Thoracic aorta (tissue), 2 donors: ENCODE measurements around the gene TULP3. TPM values are rescaled to one million over a fixed set of nuclear protein-coding genes. Genes with fewer than 3 reads are reported as not detected.

Experiments used
- ATAC-seq: fragments of 150-250 bp; one replicate; pipeline ENCODE4 v1.8.0; 2017; ENCODE audit warnings: low read depth; ENCODE audit not compliant: insufficient number of reproducible peaks, low FRiP score
- DNase-seq: peaks from one replicate; pipeline ENCODE4 v3.0.0-alpha.2; 2020; ENCODE audit warnings: low spot score
- H3K27ac ChIP-seq, 2 donors: fragments of 200-600 bp; sonication (generic); 1 replicate in 1 of 2; 2 replicates in 1 of 2; pipeline ENCODE4 v1.5.1; 2016; ENCODE audit warnings: mild to moderate bottlenecking in 2 of 2, moderate library complexity in 2 of 2
- H3K27me3 ChIP-seq: fragments of 200-600 bp; sonication (generic); replicated peaks from 2 replicates; pipeline ENCODE4 v1.6.0; 2016; ENCODE audit warnings: mild to moderate bottlenecking; ENCODE audit not compliant: insufficient read depth
- H3K36me3 ChIP-seq: fragments of 200-600 bp; sonication (generic); one replicate; pipeline ENCODE4 v1.5.1; 2016
- H3K4me1 ChIP-seq, 2 donors: fragments of 200-600 bp; sonication (generic); 1 replicate in 1 of 2; 2 replicates in 1 of 2; pipeline versions ENCODE4 v1.5.1 to v1.6.0; 2016; ENCODE audit warnings: low read depth in 2 of 2, mild to moderate bottlenecking in 1 of 2; ENCODE audit not compliant: control insufficient read depth in 1 of 2
- H3K4me3 ChIP-seq: fragments of 200-600 bp; sonication (generic); 2 replicates; pipeline ENCODE4 v1.5.1; 2016; ENCODE audit warnings: mild to moderate bottlenecking
- H3K9me3 ChIP-seq: fragments of 200-600 bp; sonication (generic); 2 replicates; pipeline ENCODE4 v1.5.1; 2016
- total RNA-seq, 2 donors: library from RNA; depleted of rRNA; stranded (reverse); fragments of >200 nt; gene quantifications; one replicate each; pipeline versions ENCODE4 v1.1.0 to v1.2.3, GENCODE V29; 2016
- TF ChIP-seq, protein P1 (sequence below): fragments of 200-600 bp; sonication (generic); IDR thresholded peaks from one replicate; pipeline ENCODE4 v1.5.1; 2019; ENCODE audit warnings: antibody characterized with exemption

The TULP3 gene
- total RNA-seq, 2 donors from 2014 or later, result 28.4 to 30.8 TPM

DNA sequence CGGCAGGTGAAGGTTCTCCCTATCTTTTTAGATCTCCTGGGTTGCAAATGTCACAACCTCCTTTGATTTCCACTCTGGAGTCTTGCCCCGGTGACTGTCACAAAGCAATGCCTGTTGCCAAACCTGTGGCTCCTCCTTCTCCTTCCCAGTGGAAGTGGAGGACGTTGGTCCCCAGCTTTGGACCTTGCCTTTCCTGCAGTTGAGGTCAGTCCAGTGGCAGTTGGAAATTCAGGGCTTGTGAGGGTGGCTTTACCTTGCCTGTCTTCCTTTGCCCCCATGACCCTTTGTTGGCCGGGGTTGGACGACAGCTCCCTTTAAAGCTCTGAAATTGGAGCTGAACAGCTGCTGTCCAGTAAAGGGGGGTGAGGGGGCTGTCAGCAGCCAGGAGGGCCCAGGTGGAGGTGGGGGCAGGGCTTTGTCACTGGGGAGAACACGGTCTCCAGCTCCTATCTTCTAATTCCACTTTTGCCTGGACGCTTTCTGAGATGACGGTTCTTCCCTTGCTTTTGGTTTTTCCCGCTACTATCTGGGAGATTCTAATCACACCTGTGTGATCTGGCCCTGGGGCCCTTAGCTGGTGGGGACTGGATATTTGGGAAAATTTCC lies 72.6 kb downstream of the TULP3 start:
- Histone ChIP-seq H3K27me3 (no peaks in the 10 kb centered on the region), H3K4me3 (no peak overlapping the region), H3K36me3 (no peaks in the 10 kb centered on the region), H3K27ac (peak overlapping the region in 1 of 2 donors; percentile 26), H3K9me3 (no peaks in the 10 kb centered on the region), H3K4me1 (peaks cover 4 to 17% of the 10 kb centered on the region in 2 donors)
- ATAC-seq (no peak), DNase-seq (no peak)
- TF ChIP-seq, protein P1, sequence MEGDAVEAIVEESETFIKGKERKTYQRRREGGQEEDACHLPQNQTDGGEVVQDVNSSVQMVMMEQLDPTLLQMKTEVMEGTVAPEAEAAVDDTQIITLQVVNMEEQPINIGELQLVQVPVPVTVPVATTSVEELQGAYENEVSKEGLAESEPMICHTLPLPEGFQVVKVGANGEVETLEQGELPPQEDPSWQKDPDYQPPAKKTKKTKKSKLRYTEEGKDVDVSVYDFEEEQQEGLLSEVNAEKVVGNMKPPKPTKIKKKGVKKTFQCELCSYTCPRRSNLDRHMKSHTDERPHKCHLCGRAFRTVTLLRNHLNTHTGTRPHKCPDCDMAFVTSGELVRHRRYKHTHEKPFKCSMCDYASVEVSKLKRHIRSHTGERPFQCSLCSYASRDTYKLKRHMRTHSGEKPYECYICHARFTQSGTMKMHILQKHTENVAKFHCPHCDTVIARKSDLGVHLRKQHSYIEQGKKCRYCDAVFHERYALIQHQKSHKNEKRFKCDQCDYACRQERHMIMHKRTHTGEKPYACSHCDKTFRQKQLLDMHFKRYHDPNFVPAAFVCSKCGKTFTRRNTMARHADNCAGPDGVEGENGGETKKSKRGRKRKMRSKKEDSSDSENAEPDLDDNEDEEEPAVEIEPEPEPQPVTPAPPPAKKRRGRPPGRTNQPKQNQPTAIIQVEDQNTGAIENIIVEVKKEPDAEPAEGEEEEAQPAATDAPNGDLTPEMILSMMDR, result no peak

DNA sequence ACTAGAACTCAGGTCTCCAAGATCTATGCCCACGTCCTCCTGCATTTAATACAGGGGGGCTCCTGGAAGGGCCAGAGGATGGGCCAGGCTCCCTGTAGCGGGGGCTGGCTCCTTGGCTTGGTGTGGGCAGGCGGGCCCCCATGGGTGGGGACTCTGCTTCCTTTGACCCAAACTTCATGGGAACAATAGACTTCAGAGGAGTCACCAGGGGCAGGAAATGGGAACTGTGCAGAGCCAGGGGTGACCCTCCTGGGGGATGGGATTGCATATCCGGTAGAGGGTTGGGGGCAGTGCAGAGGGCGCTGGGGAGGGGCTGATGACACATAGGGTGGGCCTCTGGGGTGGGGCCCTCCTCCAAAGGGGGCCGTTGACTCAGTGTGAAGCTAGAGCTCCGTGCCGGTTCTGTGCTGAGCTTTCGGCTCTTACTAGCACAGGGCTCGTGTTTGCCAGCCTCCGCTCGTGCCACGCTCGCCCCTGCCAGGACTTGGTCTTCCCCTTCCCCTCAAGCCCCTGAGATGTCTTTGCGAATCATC lies 73.1 kb downstream of the TULP3 start:
- H3K9me3 ChIP-seq, result no peaks in the 10 kb centered on the region
- no peak for ATAC-seq
- TF ChIP-seq, protein P1, result no peak
- H3K27ac ChIP-seq, result peak overlapping the region in 1 of 2 donors; percentile 26
- H3K4me1 ChIP-seq, result peaks cover 3 to 15% of the 10 kb centered on the region in 2 donors
- no peak overlapping the region for H3K4me3 ChIP-seq
- DNase-seq, result no peak
- no peaks in the 10 kb centered on the region for H3K36me3 ChIP-seq
- no peaks in the 10 kb centered on the region for H3K27me3 ChIP-seq

GRCh38 chr12:2967651-2968050 lies 77.0 kb downstream of the TULP3 start:
- H3K27ac ChIP-seq, result no peak overlapping the region
- TF ChIP-seq, protein P1, result no peak
- no peak overlapping the region for H3K4me3 ChIP-seq
- DNase-seq, result no peak
- H3K36me3 ChIP-seq, result no peaks in the 10 kb centered on the region
- H3K4me1 ChIP-seq, result no peaks in the 10 kb centered on the region
- ATAC-seq, result no peak
- H3K9me3 ChIP-seq, result no peaks in the 10 kb centered on the region
- no peaks in the 10 kb centered on the region for H3K27me3 ChIP-seq

DNA sequence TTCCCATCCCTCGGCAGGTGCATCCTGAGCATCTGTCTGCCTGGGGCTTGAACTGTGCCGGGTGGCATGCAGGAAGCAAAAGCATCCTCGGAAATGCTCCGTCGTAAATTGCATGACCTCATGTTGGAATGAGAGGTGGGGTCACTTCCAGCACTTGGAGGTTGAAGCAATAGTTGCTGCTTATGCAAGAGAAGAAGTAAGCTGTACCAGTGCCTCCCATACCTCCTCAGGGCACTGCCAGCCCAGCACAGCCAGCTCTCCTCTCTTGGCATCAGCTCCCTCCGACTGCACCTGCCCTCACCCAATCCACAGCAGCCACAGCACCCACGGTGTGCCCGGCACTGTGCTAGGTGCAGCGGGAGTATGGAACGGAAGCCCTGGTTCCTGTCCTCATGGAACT lies 80.1 kb downstream of the TULP3 start:
- no peaks in the 10 kb centered on the region for H3K9me3 ChIP-seq
- no peaks in the 10 kb centered on the region for H3K36me3 ChIP-seq
- TF ChIP-seq, protein P1, result no peak
- peaks cover 7% of the 10 kb centered on the region in 2 donors for H3K4me1 ChIP-seq
- no peak for DNase-seq
- no peak overlapping the region for H3K27ac ChIP-seq
- H3K27me3 ChIP-seq, result no peaks in the 10 kb centered on the region
- no peak overlapping the region for H3K4me3 ChIP-seq
- no peak for ATAC-seq

DNA sequence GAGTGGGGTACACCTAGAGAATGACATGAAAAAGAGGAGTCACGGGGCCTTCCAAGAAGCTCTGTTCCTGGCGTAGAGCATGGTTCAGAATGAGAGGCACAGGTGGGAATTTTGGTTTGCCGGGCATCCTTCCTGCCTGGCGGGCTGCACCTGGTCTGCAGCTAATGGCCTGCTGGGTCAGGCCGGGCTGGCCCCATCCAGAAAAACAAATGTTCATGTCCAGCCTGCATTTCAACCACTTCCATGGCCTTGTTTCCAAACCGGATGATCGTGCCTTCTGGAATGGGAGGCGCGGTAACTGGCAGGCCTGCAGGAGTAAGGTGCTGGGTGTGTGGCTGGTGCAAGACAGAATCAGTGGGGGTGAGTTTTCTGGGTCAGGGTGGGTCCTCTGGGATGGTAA lies 82.9 kb downstream of the TULP3 start:
- TF ChIP-seq, protein P1, result no peak
- Histone ChIP-seq H3K4me1 (peaks cover 7% of the 10 kb centered on the region in 2 donors), H3K27ac (no peak overlapping the region), H3K27me3 (no peaks in the 10 kb centered on the region), H3K36me3 (no peaks in the 10 kb centered on the region), H3K9me3 (no peaks in the 10 kb centered on the region), H3K4me3 (no peak overlapping the region)
- ATAC-seq (no peak), DNase-seq (no peak)
